IMR-90 (cell line): ENCODE data around the gene MEF2A. TPM values are rescaled to one million over a fixed set of nuclear protein-coding genes. Genes with fewer than 3 reads are reported as not detected.

Experiments
- ATAC-seq: fragments of 200-7000 bp; cut with Tn5 transposase; 2 replicates; pipeline ENCODE4 v1.9.1; 2020; ENCODE audit warnings: low read depth, mild to moderate bottlenecking, moderate library complexity
- BruUV-seq: library from RNA; stranded (reverse); fragments of 400-500 nt; replicated peaks from 2 replicates; lab custom pipeline; 2021; lab: Mats Ljungman, UMichigan
- CTCF ChIA-PET: fragments of 300-600 bp; formaldehyde crosslinking; extraction: SDS; loops from one replicate; lab custom pipeline; 2021; ENCODE audit warnings: antibody characterized with exemption; lab: Yijun Ruan, JAX
- POLR2A ChIA-PET: fragments of 300-600 bp; sonication (Branson Sonifier 250); formaldehyde crosslinking; loops from one replicate; lab custom pipeline; 2022; ENCODE audit warnings: antibody characterized with exemption; ENCODE audit not compliant: unreplicated experiment; lab: Charles Lee
- DNase-seq: peaks from one replicate; pipeline ENCODE4 v3.0.0; 2013
- H2AFZ ChIP-seq: replicated peaks from 2 replicates; pipeline ENCODE3; 2013; ENCODE audit warnings: low read length, mild to moderate bottlenecking; ENCODE audit not compliant: poor library complexity
- H2AK5ac ChIP-seq: 2 replicates; pipeline ENCODE4 v1.6.1; 2013; ENCODE audit warnings: low read depth, low read length, inconsistent platforms
- H2AK9ac ChIP-seq: replicated peaks from 2 replicates; pipeline ENCODE3; 2013; ENCODE audit warnings: mild to moderate bottlenecking, low read depth, low read length, moderate library complexity; ENCODE audit not compliant: poor library complexity
- H2BK120ac ChIP-seq: 2 replicates; pipeline ENCODE4 v1.6.1; 2013; ENCODE audit warnings: low read depth, low read length, inconsistent platforms
- H2BK15ac ChIP-seq: 3 replicates; pipeline ENCODE4 v1.6.1; 2013; ENCODE audit warnings: low read depth, low read length, inconsistent platforms
- H2BK20ac ChIP-seq: 2 replicates; pipeline ENCODE4 v1.6.1; 2013; ENCODE audit warnings: low read depth, mild to moderate bottlenecking, inconsistent platforms, low read length, moderate library complexity
- H2BK5ac ChIP-seq: 2 replicates; pipeline ENCODE4 v1.6.1; 2013; ENCODE audit warnings: mild to moderate bottlenecking, low read depth, low read length, inconsistent platforms; ENCODE audit not compliant: poor library complexity, severe bottlenecking
- H3K14ac ChIP-seq: replicated peaks from 2 replicates; pipeline ENCODE4 v1.6.1; 2013; ENCODE audit warnings: low read depth, low read length, inconsistent platforms
- H3K18ac ChIP-seq: 2 replicates; pipeline ENCODE4 v1.6.1; 2013; ENCODE audit warnings: low read depth, low read length, control low read depth
- H3K23ac ChIP-seq: 2 replicates; pipeline ENCODE4 v1.6.1; 2013; ENCODE audit warnings: low read depth, low read length, inconsistent platforms
- H3K27ac ChIP-seq: 2 replicates; pipeline ENCODE4 v1.5.1; 2013; ENCODE audit warnings: mild to moderate bottlenecking, control low read depth, low read length; ENCODE audit not compliant: insufficient read depth
- H3K27me3 ChIP-seq: 2 replicates; pipeline ENCODE4 v1.6.1; 2013; ENCODE audit warnings: low read length; ENCODE audit not compliant: control insufficient read depth, insufficient read depth
- H3K36me3 ChIP-seq: 2 replicates; pipeline ENCODE4 v1.6.1; 2013; ENCODE audit warnings: low read length, mixed read lengths; ENCODE audit not compliant: control insufficient read depth, insufficient read depth
- H3K4ac ChIP-seq: 2 replicates; pipeline ENCODE4 v1.6.1; 2013; ENCODE audit warnings: low read depth, low read length, inconsistent platforms
- H3K4me1 ChIP-seq: 2 replicates; pipeline ENCODE4 v1.6.1; 2013; ENCODE audit warnings: low read length, mixed read lengths; ENCODE audit not compliant: control insufficient read depth, insufficient read depth
- H3K4me2 ChIP-seq: 2 replicates; pipeline ENCODE4 v1.6.1; 2013; ENCODE audit warnings: low read depth, mild to moderate bottlenecking, control low read depth, low read length, moderate library complexity
- H3K4me3 ChIP-seq: 2 replicates; pipeline ENCODE4 v1.5.1; 2013; ENCODE audit warnings: low read depth, mild to moderate bottlenecking, control low read depth, low read length, moderate library complexity; ENCODE audit not compliant: insufficient read depth
- H3K56ac ChIP-seq: 2 replicates; pipeline ENCODE4 v1.6.1; 2013; ENCODE audit warnings: low read length, inconsistent platforms; ENCODE audit not compliant: insufficient read depth; ENCODE audit errors: extremely low read depth
- H3K79me1 ChIP-seq, 2 experiments: 2 replicates each; pipeline ENCODE4 v1.6.1; 2013; ENCODE audit warnings: low read length in 2 of 2, inconsistent platforms in 1 of 2, low read depth in 1 of 2
- H3K9ac ChIP-seq: 2 replicates; pipeline ENCODE4 v1.6.1; 2013; ENCODE audit warnings: low read depth, low read length, control low read depth
- H3K9me1 ChIP-seq: 2 replicates; pipeline ENCODE4 v1.6.1; 2013; ENCODE audit warnings: low read length, inconsistent platforms; ENCODE audit not compliant: insufficient read depth
- H3K9me3 ChIP-seq: 2 replicates; pipeline ENCODE4 v1.6.1; 2013; ENCODE audit warnings: low read length; ENCODE audit not compliant: control insufficient read depth, insufficient read depth
- H4K20me1 ChIP-seq: 2 replicates; pipeline ENCODE4 v1.6.1; 2013; ENCODE audit warnings: low read length, inconsistent platforms; ENCODE audit not compliant: insufficient read depth
- H4K5ac ChIP-seq: 2 replicates; pipeline ENCODE4 v1.6.1; 2013; ENCODE audit warnings: mild to moderate bottlenecking, low read depth, low read length, control low read depth
- H4K8ac ChIP-seq, 2 experiments: 2 replicates each; pipeline ENCODE4 v1.6.1; 2013; ENCODE audit warnings: low read depth in 2 of 2, low read length in 2 of 2, control low read depth in 1 of 2, inconsistent platforms in 1 of 2
- H4K91ac ChIP-seq: 2 replicates; pipeline ENCODE4 v1.6.1; 2013; ENCODE audit warnings: low read depth, low read length, inconsistent platforms; ENCODE audit not compliant: insufficient read depth
- SMC3 ChIP-seq: fragments of 150-350 bp; IDR thresholded peaks from 2 replicates; pipeline ENCODE4 v1.6.1; 2016; ENCODE audit warnings: low read depth, mild to moderate bottlenecking, antibody characterized with exemption, low read length, moderate library complexity
- WGBS, 2 experiments: methylation state at CpG; one replicate each; pipeline versions ENCODE4 v1.1.5 to v1.1.7; 2013; ENCODE audit warnings: missing lambda C conversion rate in 2 of 2; ENCODE audit not compliant: insufficient read length in 1 of 2; ENCODE audit errors: extremely low coverage in 2 of 2; 5-methylcytosine and 5-hydroxymethylcytosine counted together
- dilution Hi-C: fragments of 300-500 bp; cut with HindIII; formaldehyde crosslinking; loops from one replicate; pipeline ENCODE4 v1.14.3; 2018; ENCODE audit warnings: low sequenced_read_pairs; ENCODE audit not compliant: unreplicated experiment
- in situ Hi-C: fragments of 300-500 bp; cut with MboI; formaldehyde crosslinking; loops from 3 replicates; pipeline ENCODE4 v1.14.3; 2019; ENCODE audit warnings: low sequenced_read_pairs, inconsistent platforms, mixed read lengths
- intact Hi-C: fragments of 100-400 bp; cut with micrococcal nuclease; formaldehyde crosslinking; loops from 2 replicates; pipeline ENCODE4 v1.10.0; 2022
- polyA plus RNA-seq, 3 experiments: library from polyadenylated mRNA; depleted of rRNA; stranded (reverse); fragments of >200 nt; gene quantifications; 2 replicates each; pipeline ENCODE4 v1.2.3, GENCODE V29; 2012; ENCODE audit warnings: low replicate concordance in 1 of 3
- total RNA-seq: library from RNA; depleted of rRNA; stranded (reverse); fragments of >200 nt; gene quantifications from 2 replicates; pipeline ENCODE4 v1.2.3, GENCODE V29; 2012

The MEF2A gene
- total and polyA plus RNA-seq, 2 of the 4 experiments (the other 2 are of a cell fraction): 16.1 to 16.7 TPM

- CTCF ChIA-PET: interaction anchor here (1.7 kb wide), 1 partner anchor 37 kb away, joined by 3 read pairs; no protein-coding TSS in a partner anchor
- POLR2A ChIA-PET: no interaction called here
Observed at GRCh38 chr15:99741835-99742234, 176.1 kb downstream of the MEF2A start.

More at GRCh38 chr15:99741835-99742234, 176.1 kb downstream of the MEF2A start:
- H3K4me3 ChIP-seq: no peak overlapping the region
- H3K23ac ChIP-seq: no peak overlapping the region
- H3K9me3 ChIP-seq: no peaks in the 10 kb centered on the region
- dilution Hi-C loops (no loop called here), in situ Hi-C loops (loop anchor here (25.0 kb wide), 1 partner anchor 630 kb away; the partner anchor contains the start of gene SYNM), intact Hi-C loops (no loop called here)
- H2AK5ac ChIP-seq: no peak overlapping the region
- H2BK15ac ChIP-seq: no peak overlapping the region
- 0 out of 2 replicates have a peak, but pooled peaks cover 3% of the 10 kb centered on the region for H3K9me1 ChIP-seq
- no peak overlapping the region for H3K9ac ChIP-seq
- no peak overlapping the region for H3K56ac ChIP-seq
- H3K36me3 ChIP-seq: no peaks in the 10 kb centered on the region
- no peak overlapping the region for H2BK5ac ChIP-seq
- no peak overlapping the region for H3K4me2 ChIP-seq
- no peak overlapping the region for H4K5ac ChIP-seq
- no peak overlapping the region for H4K8ac ChIP-seq
- H3K18ac ChIP-seq: no peak overlapping the region
- no peak overlapping the region for H2AK9ac ChIP-seq
- no peak for TF ChIP-seq SMC3
- BruUV-seq: no TSS peak
- ATAC-seq: no peak
- peaks cover 16% of the 10 kb centered on the region for H3K27me3 ChIP-seq
- no peak overlapping the region for H2BK20ac ChIP-seq
- H3K14ac ChIP-seq: no peak overlapping the region
- DNase-seq: no peak
- no peak overlapping the region for H3K4ac ChIP-seq
- no CpG with 5 or more reads among the region's 2 CpGs for WGBS, 2 experiments
- no peaks in the 10 kb centered on the region for H3K79me1 ChIP-seq
- no peaks in the 10 kb centered on the region for H4K20me1 ChIP-seq
- no peak overlapping the region for H2AFZ ChIP-seq
- H2BK120ac ChIP-seq: no peak overlapping the region
- no peak overlapping the region for H3K27ac ChIP-seq
- no peaks in the 10 kb centered on the region for H3K4me1 ChIP-seq
- no peak overlapping the region for H4K91ac ChIP-seq
